IPS DF 4.7 (cell line): ENCODE measurements around the gene ADAP1.

Experiments
- DNase-seq: peaks from one replicate; pipeline ENCODE4 v3.0.0-alpha.2; 2013; ENCODE audit warnings: low spot score; ENCODE audit errors: extremely low read depth

ADAP1 gene

DNA sequence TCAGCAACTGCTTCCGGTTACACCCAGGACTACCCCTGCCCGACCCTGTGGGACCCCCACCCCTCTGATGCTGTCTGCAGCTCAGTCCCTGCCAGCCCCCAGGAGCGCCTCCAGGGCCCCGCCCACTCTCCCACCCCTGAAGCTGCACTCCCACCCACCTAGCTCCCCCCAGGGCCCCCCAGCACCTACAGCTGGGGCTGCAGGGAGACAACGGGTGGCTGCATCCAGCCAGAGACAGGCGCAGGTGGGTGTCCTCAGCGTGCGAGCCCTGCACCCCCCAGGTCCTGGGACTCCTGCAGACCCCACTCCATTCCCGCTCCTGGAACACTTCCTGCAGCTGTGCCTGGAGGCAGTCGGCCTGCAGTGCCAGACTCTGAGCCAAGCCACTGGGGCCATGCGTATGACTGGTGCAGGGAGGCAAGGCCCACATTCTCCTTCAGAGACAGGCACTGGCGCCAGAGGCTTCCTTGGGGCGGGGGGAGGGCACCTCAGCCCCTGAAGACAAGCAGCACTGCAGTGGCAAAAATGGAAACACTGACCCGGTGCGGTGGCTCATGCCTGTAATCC is 34.6 kb upstream of the ADAP1 start:
- DNase-seq: no peak

GRCh38 chr7:988426-988911 is 34.0 kb upstream of the ADAP1 start:
- DNase-seq: no peak

DNA sequence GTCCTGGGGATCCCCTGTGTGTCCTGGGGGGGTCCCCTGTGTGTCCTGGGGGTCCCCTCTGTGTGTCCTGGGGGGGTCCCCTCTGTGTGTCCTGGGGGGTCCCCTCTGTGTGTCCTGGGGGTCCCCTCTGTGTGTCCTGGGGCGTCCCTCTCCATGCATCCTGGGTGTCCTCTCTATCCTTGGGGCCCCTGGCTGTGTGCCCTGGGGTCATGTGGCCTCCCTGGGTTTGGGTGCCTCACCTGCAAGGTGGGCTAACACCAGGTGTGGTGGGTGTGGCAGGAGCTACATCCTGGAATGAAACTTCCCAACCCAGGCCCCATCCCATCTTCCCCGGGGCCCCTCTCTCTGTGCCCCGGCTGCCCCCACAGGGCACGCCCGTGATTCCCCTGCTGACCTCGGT is 33.4 kb upstream of the ADAP1 start:
- DNase-seq: no peak

GRCh38 chr7:986766-987751 is 32.6 kb upstream of the ADAP1 start:
- no peak for DNase-seq

- no peak for DNase-seq
These were observed 31.6 kb upstream of the ADAP1 start for GRCh38 chr7:985915-986741.

GRCh38 chr7:985127-985416 is 30.6 kb upstream of the ADAP1 start:
- no peak for DNase-seq

DNA sequence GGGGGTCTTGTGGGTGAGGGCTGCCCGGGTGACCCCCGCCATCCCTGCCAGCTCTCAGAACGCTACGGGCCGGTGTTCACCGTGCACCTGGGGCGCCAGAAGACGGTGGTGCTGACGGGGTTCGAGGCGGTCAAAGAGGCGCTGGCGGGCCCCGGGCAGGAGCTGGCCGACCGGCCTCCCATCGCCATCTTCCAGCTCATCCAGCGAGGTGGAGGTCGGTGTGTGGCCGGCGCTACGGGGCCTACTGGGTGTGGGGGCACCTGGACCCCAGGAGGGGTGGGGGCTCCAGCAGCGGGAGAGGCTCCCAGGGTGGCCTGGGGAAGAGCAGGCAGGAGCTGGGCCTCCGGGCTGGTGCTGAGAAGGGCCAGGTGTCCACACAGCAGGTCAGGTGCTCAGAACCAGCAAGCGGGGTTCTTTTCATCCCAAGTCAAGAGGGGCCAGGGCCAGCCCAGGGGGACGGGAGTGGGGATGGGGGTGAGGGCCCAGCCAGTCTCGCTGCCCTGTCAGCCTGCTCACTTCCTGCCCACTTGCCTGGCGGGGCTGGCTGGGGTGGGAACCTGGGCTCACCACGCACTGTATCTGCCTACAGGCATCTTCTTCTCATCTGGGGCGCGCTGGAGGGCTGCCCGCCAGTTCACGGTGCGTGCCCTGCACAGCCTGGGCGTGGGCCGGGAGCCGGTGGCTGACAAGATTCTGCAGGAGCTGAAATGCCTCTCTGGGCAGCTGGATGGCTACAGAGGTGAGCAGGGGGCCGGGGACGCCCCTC is 30.1 kb upstream of the ADAP1 start:
- DNase-seq: no peak

DNA sequence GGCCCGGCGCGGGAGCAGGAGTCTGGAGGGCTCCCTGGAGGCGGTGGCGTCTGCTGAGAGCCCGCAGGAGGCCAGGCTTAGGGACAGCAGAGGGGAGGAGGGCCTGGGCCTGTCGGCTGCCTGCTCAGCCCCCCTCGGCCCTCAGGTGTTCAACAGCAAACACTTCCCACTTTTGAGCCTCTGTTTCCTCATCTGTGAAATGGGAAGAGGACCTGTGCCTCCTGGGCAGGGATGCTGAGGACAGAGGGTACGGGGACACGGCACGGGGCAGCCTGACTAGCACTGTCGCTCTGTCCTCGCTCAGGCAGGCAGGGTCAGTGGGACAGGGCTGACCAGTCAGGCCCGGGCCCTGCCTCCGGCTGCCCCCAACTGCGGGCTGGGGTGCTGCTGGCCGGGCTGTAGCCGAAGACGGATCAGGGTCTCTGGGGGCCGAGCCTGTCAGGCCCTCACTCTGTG is 29.2 kb upstream of the ADAP1 start:
- no peak for DNase-seq

- DNase-seq: no peak
These were observed 28.6 kb upstream of the ADAP1 start, which contains the start of gene CYP2W1 for GRCh38 chr7:983004-983615. Gene CYP2W1 (plus strand): TSS chr7:983181. CDS start chr7:983212, 31 bp downstream.

GRCh38 chr7:982511-983003 is 28.1 kb upstream of the ADAP1 start:
- no peak for DNase-seq

DNA sequence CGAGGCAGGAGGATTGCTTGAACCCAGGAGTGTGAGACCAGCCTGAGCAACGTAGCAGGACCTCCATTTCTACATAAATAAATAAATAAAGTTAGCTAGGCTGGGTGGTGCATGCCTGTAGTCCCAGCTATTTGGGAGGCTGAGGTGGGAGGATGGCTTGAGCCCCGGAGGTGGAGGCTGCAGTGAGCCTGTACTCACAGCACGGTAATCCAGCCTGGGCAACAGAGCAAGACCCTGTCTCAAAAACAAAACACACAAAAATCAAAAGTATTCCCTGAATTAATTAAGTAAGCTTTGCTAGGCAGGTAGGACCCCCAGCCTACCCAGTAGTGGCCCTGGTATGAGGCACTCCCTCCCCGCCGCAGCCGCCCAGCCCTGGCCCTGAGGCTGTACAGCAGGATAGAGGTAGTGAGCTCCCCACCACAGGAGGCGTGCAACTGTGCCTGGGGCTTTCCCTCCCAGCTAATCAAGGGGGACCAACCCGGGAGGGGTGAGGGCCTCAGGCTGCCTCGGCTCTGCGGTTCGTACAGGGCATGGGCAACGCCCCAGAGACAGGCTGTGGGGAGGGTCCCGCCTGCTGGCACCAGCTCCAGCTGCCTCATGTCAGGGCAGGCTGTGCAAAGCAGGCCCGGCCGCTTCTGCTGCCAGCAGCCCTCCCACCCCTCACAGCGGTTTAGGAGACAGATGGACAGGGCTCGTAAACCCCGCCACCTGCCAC is 27.5 kb upstream of the ADAP1 start:
- no peak for DNase-seq

DNA sequence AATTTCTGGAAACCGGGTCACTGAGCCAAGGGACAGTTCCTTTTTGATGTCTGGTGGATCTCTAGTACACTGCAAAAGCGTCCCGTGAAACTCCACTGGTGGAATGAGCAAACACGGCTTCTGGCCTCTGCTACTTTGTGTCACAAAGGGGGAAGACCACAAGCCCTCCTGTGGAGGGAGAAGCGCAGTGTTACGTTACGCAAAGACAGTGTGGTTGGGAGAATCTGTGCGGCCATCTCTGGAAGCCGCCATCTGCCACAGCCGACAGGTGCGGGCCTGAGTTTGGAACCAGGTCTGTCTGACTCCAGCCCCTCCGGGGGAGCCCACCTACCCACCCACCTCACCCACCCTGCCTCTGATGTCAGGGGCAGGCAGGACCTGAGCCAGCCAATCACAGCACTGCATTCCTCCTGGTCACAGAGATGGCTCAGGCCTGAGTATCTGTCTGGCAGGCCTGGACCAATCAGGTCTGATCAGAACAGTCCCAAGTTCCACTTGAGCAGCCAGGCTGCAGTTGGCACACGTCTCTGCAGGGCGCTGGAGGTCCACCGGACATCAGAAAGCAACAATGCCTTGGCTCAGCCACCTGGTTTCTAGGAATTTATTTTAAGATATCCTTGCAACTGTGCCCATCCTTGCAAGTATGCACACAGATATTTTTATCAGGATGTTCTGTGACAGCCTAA is 25.5 kb upstream of the ADAP1 start:
- DNase-seq: no peak

- no peak for DNase-seq
These were observed 24.7 kb upstream of the ADAP1 start for GRCh38 chr7:979151-979550.

GRCh38 chr7:978416-979091 is 24.1 kb upstream of the ADAP1 start:
- DNase-seq: no peak

DNA sequence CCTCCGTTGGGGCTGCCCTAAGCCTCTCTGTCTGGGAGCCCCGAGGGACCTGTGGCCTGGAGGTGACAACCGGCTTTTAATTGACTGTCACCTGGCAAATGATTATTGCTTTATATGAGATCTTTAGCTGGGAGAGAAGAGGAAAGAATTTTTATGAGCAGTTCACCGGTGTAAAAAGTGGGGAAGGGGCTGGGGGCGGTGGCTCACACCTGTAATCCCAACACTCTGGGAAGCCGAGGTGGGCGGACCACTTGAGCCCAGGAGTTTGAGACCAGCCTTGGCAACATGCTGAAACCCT is 23.5 kb upstream of the ADAP1 start:
- DNase-seq: no peak

DNA sequence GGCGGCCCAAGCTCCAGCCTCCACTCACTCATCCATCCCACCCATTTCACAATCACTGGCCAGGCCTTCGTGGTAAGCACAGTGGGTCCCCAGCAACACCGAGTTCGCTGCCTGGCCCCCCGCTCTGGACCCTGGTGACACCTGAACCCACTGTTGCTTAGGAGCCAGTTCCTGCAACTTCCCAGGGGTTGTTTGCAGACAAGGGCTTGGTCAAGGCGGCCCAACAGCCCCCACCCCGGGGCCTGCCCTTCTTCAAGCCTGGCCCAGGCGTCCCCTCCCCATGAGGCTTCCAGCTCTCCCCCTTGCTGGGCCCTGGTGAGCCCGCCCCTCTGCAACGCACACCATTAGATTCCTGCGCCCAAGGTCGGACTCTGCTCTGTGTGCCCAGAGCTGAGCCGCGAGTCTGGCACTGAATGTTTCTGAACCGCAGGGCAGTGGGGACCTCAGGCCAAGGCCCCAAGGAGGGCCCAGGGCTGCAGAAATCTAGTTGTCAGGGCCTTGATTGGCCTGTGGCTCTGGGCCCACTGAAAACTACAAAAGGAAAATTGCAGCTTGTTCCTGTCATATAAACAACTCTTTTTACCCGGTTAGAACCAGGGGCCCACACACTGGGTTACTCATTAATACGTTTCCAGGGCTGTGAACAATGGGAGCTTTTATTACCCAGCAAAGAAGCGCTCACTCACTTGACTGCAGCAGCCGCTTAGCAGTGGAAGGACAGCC is 23.0 kb upstream of the ADAP1 start:
- DNase-seq: no peak

- DNase-seq: no peak
These were observed 22.4 kb upstream of the ADAP1 start for GRCh38 chr7:976901-977325.
